GM19043 (cell line): ENCODE data around the gene SETD6.
"Not testable (repeated sequence)": the region's sequence is repeated elsewhere in the genome, so short reads cannot be mapped to it uniquely, and the experiment has no call there.

ENCODE experiments used
- ATAC-seq: cut with Tn5 transposase; IDR thresholded peaks from one replicate; pipeline ENCODE4 v1.9.1; 2021; ENCODE audit warnings: low read depth; ENCODE audit not compliant: unreplicated experiment

SETD6 gene, protein sequence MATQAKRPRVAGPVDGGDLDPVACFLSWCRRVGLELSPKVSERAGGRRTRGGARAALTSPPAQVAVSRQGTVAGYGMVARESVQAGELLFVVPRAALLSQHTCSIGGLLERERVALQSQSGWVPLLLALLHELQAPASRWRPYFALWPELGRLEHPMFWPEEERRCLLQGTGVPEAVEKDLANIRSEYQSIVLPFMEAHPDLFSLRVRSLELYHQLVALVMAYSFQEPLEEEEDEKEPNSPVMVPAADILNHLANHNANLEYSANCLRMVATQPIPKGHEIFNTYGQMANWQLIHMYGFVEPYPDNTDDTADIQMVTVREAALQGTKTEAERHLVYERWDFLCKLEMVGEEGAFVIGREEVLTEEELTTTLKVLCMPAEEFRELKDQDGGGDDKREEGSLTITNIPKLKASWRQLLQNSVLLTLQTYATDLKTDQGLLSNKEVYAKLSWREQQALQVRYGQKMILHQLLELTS

DNA sequence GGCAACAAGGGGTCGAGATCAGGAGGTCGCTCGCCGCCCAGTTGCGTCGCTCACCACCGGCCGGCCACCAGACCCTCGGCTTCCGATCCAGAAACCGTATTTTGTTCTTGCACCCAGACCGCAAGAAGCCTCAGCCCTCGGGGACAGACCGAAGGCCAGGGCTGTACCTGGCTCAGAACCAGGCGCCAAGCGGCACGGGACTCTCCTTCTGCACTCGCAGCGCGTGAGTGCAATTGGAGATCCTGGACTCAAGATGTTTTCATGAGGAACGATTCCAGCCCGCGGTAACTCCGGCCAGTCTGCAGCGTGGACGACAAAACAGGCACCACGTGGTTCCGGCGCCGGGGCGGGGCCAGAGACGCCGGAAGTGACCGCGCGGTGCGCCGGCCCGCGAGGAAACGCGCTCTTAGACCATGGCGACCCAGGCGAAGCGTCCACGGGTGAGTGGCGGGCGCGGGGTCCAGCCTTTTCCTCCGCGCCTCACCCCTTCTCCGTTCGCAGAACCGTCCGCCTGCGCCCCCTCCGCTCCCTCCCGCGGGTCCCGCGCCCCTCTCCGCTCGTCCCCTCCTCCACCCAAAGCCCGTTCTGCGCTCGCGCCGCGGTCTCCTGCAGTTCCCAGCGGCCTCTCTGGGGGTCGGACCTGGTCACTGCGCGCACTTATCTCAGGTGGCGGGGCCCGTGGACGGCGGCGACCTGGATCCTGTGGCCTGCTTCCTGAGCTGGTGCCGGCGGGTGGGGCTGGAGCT lies at the start of gene SETD6:
TSS of gene SETD6 (plus strand) at position 393 of the 746 bp plus-strand sequence. CDS start at position 414, 21 bp downstream.
- peak; percentile 60 for ATAC-seq

- no peak for ATAC-seq
Observed at GRCh38 chr16:58465817-58466216, 49.5 kb upstream of the SETD6 start.

DNA sequence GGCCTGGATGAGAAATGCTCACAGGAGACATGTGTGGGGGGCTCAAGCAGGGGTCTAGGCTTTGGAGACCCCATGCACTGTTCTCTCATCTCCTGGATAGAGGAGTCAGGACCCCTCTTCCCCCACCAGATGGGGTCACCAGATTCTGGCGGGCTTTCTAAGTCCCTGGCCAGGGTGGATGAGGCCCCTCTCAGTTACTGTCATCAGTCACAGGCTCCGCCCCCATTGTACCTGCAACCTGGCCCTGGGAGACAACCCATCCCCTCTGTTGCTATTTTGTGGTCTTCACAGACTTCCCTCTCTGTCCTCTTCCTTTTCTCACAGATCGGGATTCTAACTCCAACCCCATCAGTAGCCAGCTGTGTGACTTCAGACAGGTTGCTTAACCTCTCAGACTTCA lies 48.9 kb upstream of the SETD6 start:
- ATAC-seq, result no peak

- ATAC-seq, result no peak
Observed at GRCh38 chr16:58467905-58468304, 47.4 kb upstream of the SETD6 start.

GRCh38 chr16:58471209-58471975 lies 43.9 kb upstream of the SETD6 start:
- ATAC-seq, result no peak

GRCh38 chr16:58472266-58472665 lies 43.1 kb upstream of the SETD6 start:
- ATAC-seq, result no peak

DNA sequence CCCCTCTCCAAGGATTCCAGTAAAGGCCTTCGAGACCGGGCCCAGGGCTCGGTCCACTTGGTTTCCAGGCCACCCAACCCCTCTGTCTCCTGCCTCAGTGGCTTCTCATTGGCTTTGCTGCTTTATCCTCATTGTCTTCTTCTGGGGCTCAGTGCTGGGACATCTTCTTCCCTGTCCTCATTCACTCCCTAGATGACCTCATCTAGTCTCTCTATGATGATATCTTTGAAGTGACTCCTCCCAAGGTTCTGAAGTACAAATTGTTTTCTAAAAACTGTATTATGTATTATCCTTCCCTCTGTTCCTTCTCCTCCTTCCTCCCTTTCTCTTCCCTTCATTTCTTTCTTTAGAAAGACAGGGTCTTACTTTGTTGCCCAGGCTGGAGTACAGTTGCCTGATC lies 42.5 kb upstream of the SETD6 start:
- ATAC-seq, result no peak

DNA sequence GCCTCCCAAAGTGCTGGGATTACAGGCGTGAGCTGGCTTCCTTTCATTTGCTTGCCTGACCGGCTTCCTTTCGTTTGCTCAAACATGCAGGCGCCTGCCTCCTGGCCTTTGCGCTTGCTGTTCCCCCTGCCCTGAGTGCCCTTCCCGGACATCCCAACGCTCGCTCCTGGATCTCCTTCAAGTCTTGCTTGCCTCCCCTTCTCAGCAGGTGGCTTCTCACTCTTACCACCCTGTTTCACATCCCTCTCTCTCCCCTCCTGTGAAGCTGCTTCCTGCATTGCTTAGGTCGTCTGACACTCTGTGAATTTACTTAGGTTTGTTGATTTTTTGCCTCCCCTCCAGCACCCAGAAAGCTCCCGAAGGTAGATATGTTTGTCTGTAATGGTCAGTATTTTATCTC lies 41.0 kb upstream of the SETD6 start:
- no peak for ATAC-seq

DNA sequence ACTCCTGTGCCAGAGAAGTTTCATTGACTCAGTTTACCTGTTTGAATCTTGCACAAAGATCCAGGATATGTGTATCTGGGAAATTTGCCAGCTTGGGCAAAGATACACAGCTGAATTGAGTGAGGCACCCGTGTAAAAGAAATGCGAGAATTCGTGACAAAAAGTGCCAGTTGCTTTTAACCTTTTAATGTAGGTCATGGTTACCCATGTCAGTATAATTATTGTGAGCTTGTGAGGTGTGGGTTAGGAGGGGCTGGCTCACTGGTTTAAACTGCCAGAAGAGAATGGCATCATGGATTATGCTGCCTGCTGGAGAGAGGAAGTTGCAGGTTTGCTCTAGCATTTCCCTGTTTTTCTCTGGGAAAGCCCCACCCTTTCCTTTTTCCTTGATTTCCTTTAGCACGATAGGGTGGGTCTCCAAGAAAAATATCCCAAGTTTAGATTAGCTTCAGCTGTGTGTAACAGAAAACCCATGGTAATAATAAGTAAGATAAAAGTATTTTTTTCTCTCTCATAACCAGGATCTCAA lies 40.2 kb upstream of the SETD6 start:
- no peak for ATAC-seq

- ATAC-seq, result no peak
Observed at GRCh38 chr16:58476791-58477190, 38.5 kb upstream of the SETD6 start.

DNA sequence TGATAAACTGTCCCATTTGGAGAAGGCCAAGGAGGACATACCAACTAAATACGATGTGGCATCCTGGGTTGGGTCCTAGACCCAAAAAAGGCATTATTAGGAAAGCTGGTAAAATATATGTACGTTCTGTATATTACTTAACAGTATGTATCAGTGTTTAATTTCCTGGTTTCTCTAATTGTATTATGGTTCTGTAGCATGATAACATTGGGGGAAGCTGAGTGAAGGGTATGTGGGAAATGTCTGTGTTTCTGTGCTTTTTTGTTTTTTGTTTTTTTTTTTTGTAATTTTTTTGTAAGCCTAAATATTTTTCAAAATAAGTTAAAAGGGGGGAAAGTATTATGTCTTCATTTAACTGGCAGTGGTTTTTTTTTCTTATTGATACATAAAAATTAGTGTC lies 36.9 kb upstream of the SETD6 start:
- no peak for ATAC-seq

DNA sequence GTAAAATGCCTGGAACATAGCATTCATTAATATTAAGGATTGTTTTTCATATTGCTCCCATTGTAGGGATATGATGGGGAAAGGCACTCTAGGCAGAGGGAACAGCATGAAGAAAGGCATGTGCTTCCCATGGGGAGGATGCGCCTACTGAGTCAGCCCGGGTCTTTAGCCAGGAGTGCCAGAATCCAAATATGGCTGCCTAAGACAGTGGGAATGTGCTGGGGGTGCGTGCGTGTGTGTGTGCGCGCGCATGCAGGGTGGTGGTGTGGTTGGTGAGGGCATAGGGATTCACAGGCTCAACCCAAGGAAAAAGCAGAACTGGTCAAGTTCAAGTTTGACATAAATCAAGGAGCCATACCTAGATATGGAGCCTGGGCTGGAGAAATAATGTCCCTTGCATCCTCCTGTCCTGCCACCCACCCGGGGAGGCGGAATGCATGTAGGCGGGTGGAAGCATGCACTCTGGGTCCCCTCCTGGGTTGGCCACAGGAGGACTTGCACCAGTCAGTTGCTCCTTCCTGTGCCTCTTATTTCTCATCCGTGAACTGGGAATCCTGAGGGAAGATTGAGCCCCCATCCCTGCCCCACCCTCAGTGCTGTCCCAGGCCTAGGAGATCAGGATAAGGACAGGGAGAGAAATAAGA lies 34.0 kb upstream of the SETD6 start:
- ATAC-seq, result no peak

GRCh38 chr16:58481931-58482330 lies 33.4 kb upstream of the SETD6 start:
- ATAC-seq, result no peak

DNA sequence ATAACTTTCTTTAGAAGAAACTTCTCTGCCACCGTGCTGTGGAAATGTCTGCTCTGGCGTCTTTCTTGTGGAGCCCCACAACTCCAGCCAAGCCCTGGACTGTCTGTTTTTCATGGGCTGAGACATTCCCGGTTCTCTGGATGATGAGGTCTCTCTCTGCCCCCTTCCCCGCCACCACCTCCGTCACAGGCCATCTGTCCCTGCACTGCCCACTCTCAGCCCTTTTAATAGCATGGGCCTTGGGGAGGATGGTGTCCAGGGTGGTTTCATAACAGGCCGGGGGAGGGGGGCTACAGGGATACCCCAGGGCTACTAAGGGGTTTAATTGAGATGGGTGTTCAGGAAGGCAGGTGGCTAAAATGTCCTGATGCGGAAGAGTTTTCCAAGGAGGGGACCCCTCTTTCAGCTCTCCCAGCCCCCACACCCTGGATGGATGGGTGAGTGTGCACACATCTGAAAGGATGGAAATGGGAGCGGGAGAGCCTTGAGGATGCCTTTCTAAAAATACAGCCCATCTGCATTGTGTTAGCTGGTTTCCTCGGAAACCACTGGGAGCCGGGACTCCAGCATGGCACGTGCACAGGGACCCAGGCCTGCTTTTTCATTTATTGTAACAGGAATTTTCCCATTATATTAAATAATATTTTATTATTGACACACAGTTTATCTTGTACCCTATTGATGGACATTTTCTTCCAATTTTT lies 30.0 kb upstream of the SETD6 start:
- no peak for ATAC-seq

DNA sequence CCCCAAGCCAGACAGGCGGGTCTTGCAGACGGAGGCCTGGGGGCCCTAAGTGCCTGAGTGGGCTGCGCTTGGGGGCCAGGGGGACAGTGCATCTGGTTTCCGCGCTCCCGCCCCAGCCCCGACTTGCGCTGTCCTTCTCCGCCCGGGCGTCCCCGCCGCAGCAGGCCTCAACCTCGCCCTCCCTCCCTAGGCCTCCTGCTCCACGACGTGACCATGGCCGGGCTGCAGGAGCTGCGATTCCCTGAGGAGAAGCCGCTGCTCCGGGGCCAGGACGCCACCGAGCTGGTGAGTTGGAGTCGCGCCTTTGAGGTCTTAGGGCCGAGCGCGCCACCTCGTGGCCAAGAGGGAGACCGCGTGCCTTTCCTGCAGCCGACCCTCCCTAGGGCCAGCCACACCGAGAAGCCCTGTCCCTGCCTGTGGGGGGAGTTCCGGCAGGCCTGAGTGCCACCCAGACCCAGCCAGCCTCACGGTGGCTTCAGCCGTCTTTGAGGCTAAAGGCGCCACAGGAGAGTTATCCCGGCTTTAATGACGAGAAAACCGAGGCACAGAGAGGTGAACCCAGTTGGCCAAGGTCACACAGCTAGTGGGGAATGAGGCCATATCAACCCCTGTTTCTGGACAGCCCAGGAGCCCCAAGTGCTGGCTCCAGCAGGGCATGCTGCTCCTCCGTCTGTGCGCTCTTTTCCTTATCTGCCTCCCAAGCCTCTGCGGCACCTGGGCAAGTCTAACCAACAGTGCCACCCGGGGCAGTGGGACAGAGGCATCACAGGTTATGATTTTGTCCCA lies 27.6 kb upstream of the SETD6 start:
- ATAC-seq, result no peak

DNA sequence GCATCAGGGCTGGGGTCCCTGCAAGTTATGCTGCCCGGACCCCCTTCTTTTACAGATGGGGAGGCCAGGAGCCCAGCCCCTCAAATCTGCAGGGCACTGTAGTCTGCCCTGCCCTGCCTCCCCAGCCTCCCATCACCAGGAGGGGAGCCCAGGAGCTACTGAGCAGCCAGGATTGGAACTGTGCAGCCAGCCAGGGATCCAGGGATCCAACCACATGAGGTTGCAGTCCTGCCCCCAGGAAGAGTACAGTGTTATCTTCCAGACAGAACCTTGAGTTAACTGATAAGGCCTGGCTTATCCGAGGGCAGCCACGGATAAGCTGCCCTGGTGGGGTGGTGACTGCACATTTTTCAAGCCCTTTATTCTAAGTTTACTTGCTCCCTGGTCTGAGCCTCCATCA lies 26.8 kb upstream of the SETD6 start:
- ATAC-seq, result no peak

DNA sequence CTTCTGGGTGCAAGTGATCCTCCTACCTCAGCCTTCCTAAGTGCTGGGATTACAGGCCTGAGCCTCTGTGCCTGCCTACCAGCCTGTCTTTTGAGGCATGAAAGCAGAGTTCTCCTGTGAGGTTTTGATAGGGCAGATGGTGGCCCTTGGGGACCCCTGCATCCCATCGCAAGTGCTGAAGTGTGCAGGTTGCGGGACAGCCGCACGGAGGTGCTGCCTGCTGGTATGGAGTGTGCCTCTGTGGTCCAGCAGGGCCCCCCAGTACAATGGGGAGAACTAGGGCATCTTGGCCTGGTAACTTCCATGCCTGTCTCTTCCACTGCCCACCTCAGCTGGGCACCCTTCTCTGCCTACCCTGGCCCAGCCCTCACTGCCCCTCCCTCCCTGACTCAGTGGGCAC lies 25.3 kb upstream of the SETD6 start:
- no peak for ATAC-seq

- not testable (repeated sequence) for ATAC-seq
Observed at GRCh38 chr16:58490539-58490938, 24.8 kb upstream of the SETD6 start.

- ATAC-seq, result no peak
Observed at GRCh38 chr16:58492066-58492465, 23.3 kb upstream of the SETD6 start.
